ENCODE data around the gene SMIM5. TPM values are rescaled to one million over a fixed set of nuclear protein-coding genes. Genes with fewer than 3 reads are reported as not detected.

SMIM5 gene
- total RNA-seq, 1 experiment from 2014 or later, result 0.24 TPM

GRCh38 chr17:75652934-75653549 is 19.8 kb downstream of the SMIM5 start:
- H2BK12ac ChIP-seq (ENCODE audit: insufficient read length, low read depth, low read length), result no peak overlapping the region
- no peak overlapping the region for H3K56ac ChIP-seq (ENCODE audit: insufficient read length, low read depth, low read length)
- H4K8ac ChIP-seq (replicated peaks; ENCODE audit: insufficient read length, low read depth, low read length), result no peak overlapping the region
- no peak overlapping the region for H3K9ac ChIP-seq (ENCODE audit: extremely low read depth, insufficient read length, low read length)
- H3K27me3 ChIP-seq (ENCODE audit: insufficient read depth, low read length), result no peaks in the 10 kb centered on the region
- no peaks in the 10 kb centered on the region for H3K27me3 Mint-ChIP-seq (ENCODE audit: low read depth)
- no peak overlapping the region for H4K91ac ChIP-seq (ENCODE audit: insufficient read length, low read depth, low read length)
- no peaks in the 10 kb centered on the region for H3K23me2 ChIP-seq (ENCODE audit: insufficient read length, low read depth, low read length, poor library complexity, severe bottlenecking)
- H2AK5ac ChIP-seq (ENCODE audit: insufficient read length, low read length), result no peak overlapping the region
- no peak overlapping the region for H2BK5ac ChIP-seq (ENCODE audit: insufficient read length, low read length)
- no CpG with 5 or more reads among the region's 6 CpGs for WGBS (ENCODE audit: extremely low coverage, insufficient read length, low lambda C conversion rate)
- no peaks in the 10 kb centered on the region for H3K79me2 ChIP-seq (ENCODE audit: insufficient read depth, low read length)
- H4K5ac ChIP-seq (ENCODE audit: insufficient read length, low read depth, low read length), result no peak overlapping the region
- no peak overlapping the region for H2AFZ ChIP-seq (ENCODE audit: low read length)
- no peak overlapping the region for H3K18ac ChIP-seq (ENCODE audit: insufficient read length, low read depth, low read length)
- no peak overlapping the region for H2BK20ac ChIP-seq (ENCODE audit: low read depth, low read length, poor library complexity, severe bottlenecking)
- H3K4me1 ChIP-seq (ENCODE audit: insufficient read depth, low read length), result no peaks in the 10 kb centered on the region
- no peak overlapping the region for H3K4ac ChIP-seq (ENCODE audit: low read depth, low read length)
- TF ChIP-seq, protein P1, sequence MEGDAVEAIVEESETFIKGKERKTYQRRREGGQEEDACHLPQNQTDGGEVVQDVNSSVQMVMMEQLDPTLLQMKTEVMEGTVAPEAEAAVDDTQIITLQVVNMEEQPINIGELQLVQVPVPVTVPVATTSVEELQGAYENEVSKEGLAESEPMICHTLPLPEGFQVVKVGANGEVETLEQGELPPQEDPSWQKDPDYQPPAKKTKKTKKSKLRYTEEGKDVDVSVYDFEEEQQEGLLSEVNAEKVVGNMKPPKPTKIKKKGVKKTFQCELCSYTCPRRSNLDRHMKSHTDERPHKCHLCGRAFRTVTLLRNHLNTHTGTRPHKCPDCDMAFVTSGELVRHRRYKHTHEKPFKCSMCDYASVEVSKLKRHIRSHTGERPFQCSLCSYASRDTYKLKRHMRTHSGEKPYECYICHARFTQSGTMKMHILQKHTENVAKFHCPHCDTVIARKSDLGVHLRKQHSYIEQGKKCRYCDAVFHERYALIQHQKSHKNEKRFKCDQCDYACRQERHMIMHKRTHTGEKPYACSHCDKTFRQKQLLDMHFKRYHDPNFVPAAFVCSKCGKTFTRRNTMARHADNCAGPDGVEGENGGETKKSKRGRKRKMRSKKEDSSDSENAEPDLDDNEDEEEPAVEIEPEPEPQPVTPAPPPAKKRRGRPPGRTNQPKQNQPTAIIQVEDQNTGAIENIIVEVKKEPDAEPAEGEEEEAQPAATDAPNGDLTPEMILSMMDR (conservative IDR thresholded peaks at IDR 0.05), result peak; percentile 87
- H3K4me2 ChIP-seq (ENCODE audit: insufficient read depth, insufficient read length, low read length), result no peak overlapping the region
- no peaks in the 10 kb centered on the region for H3K9me3 Mint-ChIP-seq
- H3K79me1 ChIP-seq (ENCODE audit: insufficient read depth, low read depth, low read length, poor library complexity, severe bottlenecking), result no peaks in the 10 kb centered on the region
- H3K4me3 Mint-ChIP-seq, result no peak overlapping the region; a peak in 1 of 5 replicates
- H3K14ac ChIP-seq (ENCODE audit: insufficient read depth, low read length), result no peak overlapping the region
- no peak overlapping the region for H3K27ac ChIP-seq (ENCODE audit: insufficient read length, low read depth, low read length)
- H3K9me3 ChIP-seq (ENCODE audit: control insufficient read depth, low read depth, low read length), result no peaks in the 10 kb centered on the region
- peaks cover 2% of the 10 kb centered on the region in 2 experiments; a peak in 2 of 4 replicates for H3K4me1 Mint-ChIP-seq
- H3T11ph ChIP-seq (ENCODE audit: low read length), result no peak overlapping the region
- H2BK120ac ChIP-seq (ENCODE audit: low read depth, low read length, poor library complexity, severe bottlenecking), result no peak overlapping the region
- peak overlapping the region in 1 of 3 experiments; percentile 67; a peak in 2 of 7 replicates for H3K27ac Mint-ChIP-seq
- DNase-seq, result peak; percentile 83
- H2BK15ac ChIP-seq (ENCODE audit: low read depth, low read length), result no peak overlapping the region
- peaks cover 13 to 58% (median 51%) of the 10 kb centered on the region in 3 experiments; a peak in 6 of 7 replicates for H3K36me3 Mint-ChIP-seq (ENCODE audit: insufficient read depth in 1 of 3, low read depth in 3 of 3)
- no peaks in the 10 kb centered on the region for H4K20me1 ChIP-seq (ENCODE audit: control insufficient read depth, insufficient read depth, insufficient read length)
- no peak overlapping the region for H3K23ac ChIP-seq (ENCODE audit: insufficient read length, low read depth, low read length)

Measured in H9 (cell line).